ENCODE results near the gene CPT2. TPM values are rescaled to one million over a fixed set of nuclear protein-coding genes. Genes with fewer than 3 reads are reported as not detected.
A peak's percentile ranks its signal among the peaks of the same experiment; 100 is the strongest.
"Not testable (repeated sequence)": the region's sequence is repeated elsewhere in the genome, so short reads cannot be mapped to it uniquely, and the experiment has no call there.

Gene CPT2
- total RNA-seq, 1 donor from 2014 or later = 15.5 TPM

- no peaks in the 10 kb centered on the region for H3K36me3 Mint-ChIP-seq
- no peaks in the 10 kb centered on the region for H3K9me3 Mint-ChIP-seq
- TF ChIP-seq CTCF (IDR thresholded peaks at IDR 0.05; ENCODE audit: unreplicated experiment) = no peak
- no peak overlapping the region for H3K4me3 Mint-ChIP-seq
- peaks cover 12% of the 10 kb centered on the region for H3K27me3 Mint-ChIP-seq (ENCODE audit: low read depth)
- H3K27ac Mint-ChIP-seq = no peak overlapping the region
- DNase-seq (ENCODE audit: low spot score in 2 of 2, unreplicated experiment in 2 of 2) = no peak
- peaks cover 3% of the 10 kb centered on the region for H3K4me1 Mint-ChIP-seq
These were observed 13.9 kb upstream of the CPT2 start for GRCh38 chr1:53182716-53183094.

GRCh38 chr1:53183095-53183990, 13.3 kb upstream of the CPT2 start:
- TF ChIP-seq CTCF (IDR thresholded peaks at IDR 0.05; ENCODE audit: unreplicated experiment) = no peak
- Mint-ChIP-seq H3K36me3 (no peaks in the 10 kb centered on the region), H3K9me3 (no peaks in the 10 kb centered on the region), H3K27ac (no peak overlapping the region), H3K4me3 (no peak overlapping the region), H3K27me3 (ENCODE audit: low read depth) (peaks cover 12% of the 10 kb centered on the region), H3K4me1 (peaks cover 6% of the 10 kb centered on the region)
- DNase-seq (ENCODE audit: low spot score in 2 of 2, unreplicated experiment in 2 of 2) = no peak

- TF ChIP-seq CTCF (IDR thresholded peaks at IDR 0.05; ENCODE audit: unreplicated experiment) = peak; percentile 15
- H3K27ac Mint-ChIP-seq; H3K36me3 Mint-ChIP-seq; H3K9me3 Mint-ChIP-seq; DNase-seq (ENCODE audit: low spot score in 2 of 2, unreplicated experiment in 2 of 2); H3K4me3 Mint-ChIP-seq; H3K27me3 Mint-ChIP-seq (ENCODE audit: low read depth): not testable (repeated sequence)
- peaks cover 11% of the 10 kb centered on the region for H3K4me1 Mint-ChIP-seq
These were observed 10.7 kb upstream of the CPT2 start for GRCh38 chr1:53185955-53186297.

GRCh38 chr1:53186533-53186932, 10.1 kb upstream of the CPT2 start:
- no peaks in the 10 kb centered on the region for H3K36me3 Mint-ChIP-seq
- H3K27me3 Mint-ChIP-seq (ENCODE audit: low read depth) = peaks cover 3% of the 10 kb centered on the region
- no peak overlapping the region for H3K27ac Mint-ChIP-seq
- DNase-seq (ENCODE audit: low spot score in 2 of 2, unreplicated experiment in 2 of 2) = no peak
- TF ChIP-seq CTCF (IDR thresholded peaks at IDR 0.05; ENCODE audit: unreplicated experiment) = no peak
- no peaks in the 10 kb centered on the region for H3K9me3 Mint-ChIP-seq
- peaks cover 11% of the 10 kb centered on the region for H3K4me1 Mint-ChIP-seq
- no peak overlapping the region for H3K4me3 Mint-ChIP-seq

GRCh38 chr1:53187401-53187800, 9.2 kb upstream of the CPT2 start:
- H3K36me3 Mint-ChIP-seq = no peaks in the 10 kb centered on the region
- DNase-seq (ENCODE audit: low spot score in 2 of 2, unreplicated experiment in 2 of 2) = no peak
- peaks cover 11% of the 10 kb centered on the region for H3K4me1 Mint-ChIP-seq
- H3K27ac Mint-ChIP-seq = no peak overlapping the region
- peaks cover 3% of the 10 kb centered on the region for H3K27me3 Mint-ChIP-seq (ENCODE audit: low read depth)
- TF ChIP-seq CTCF (IDR thresholded peaks at IDR 0.05; ENCODE audit: unreplicated experiment) = no peak
- no peaks in the 10 kb centered on the region for H3K9me3 Mint-ChIP-seq
- H3K4me3 Mint-ChIP-seq = no peak overlapping the region
